ENCODE data around the gene METTL24.

DNA sequence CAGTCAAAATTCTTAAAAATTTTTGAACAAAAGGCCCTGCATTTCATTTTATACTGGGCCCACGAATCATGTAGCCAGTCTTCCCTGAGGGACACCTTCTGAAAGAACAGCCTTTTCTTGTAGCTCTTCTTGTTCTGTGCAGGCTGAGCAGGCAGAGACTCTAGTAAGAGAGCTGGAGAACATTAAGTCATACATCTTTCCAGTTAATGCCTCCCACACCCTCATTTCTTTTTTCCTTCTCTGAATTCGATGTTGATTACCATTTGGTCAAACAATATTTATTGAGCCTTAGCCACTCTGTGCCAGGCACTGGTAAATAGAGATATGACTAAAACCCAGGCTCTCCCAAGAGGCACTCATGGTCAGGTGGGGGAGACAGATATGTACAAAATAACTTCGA lies 33.6 kb downstream of the METTL24 start:
- TF ChIP-seq CTCF (IDR thresholded peaks at IDR 0.05), result no peak
- TF ChIP-seq POLR2A (IDR thresholded peaks at IDR 0.05), result no peak
